Left cardiac atrium (tissue), 4 donors: ENCODE data around the gene CTBP2. TPM values are rescaled to one million over a fixed set of nuclear protein-coding genes. Genes with fewer than 3 reads are reported as not detected.
"Not testable (repeated sequence)": the region's sequence is repeated elsewhere in the genome, so short reads cannot be mapped to it uniquely, and the experiment has no call there.

Source experiments
- ATAC-seq, 2 donors: fragments of 200-7000 bp; cut with Tn5 transposase; one replicate each; pipeline ENCODE4 v1.9.1; 2020; ENCODE audit warnings: mild to moderate bottlenecking in 2 of 2, moderate library complexity in 2 of 2
- DNase-seq: peaks from one replicate; pipeline ENCODE4 v3.0.0-alpha.2; 2020
- intact Hi-C, 2 donors: fragments of 100-400 bp; cut with DNase I; formaldehyde crosslinking; loops; one replicate each; pipeline versions ENCODE4 v1.14.1 to v1.15.1; 2022 to 2023
- total RNA-seq, 2 donors: library from RNA; stranded (reverse); fragmentation: NEBNext Ultra II Directional; extraction: Animal tissue kit (Norgen Biotek cat#: 25700); gene quantifications; one replicate each; pipeline ENCODE4 v1.2.1, GENCODE V29; 2021
- donor health status: DM: no; HTN: yes; CAD: no.
- donor health status: DM: no; HTN: yes; CAD: no; lungs with severe emphysema.
- donor health status: DM: yes; HTN: yes; CAD: no.
- donor health status: Dilated cardiomyopathy.

Gene CTBP2
- total RNA-seq, 2 donors from 2014 or later = 30.8 to 36.8 TPM

GRCh38 chr10:124993736-124994451 lies 166.5 kb downstream of the CTBP2 start:
- intact Hi-C loops = loop anchor here (5.0 to 10.0 kb wide), 2 partner anchors 61 to 68 kb away; no protein-coding TSS in a partner anchor
- ATAC-seq = no peak
- DNase-seq = peak; percentile 17

- no peak for ATAC-seq
- intact Hi-C loops = loop anchor here (5.0 to 10.0 kb wide), 2 partner anchors 61 to 69 kb away; no protein-coding TSS in a partner anchor
- no peak for DNase-seq
Observed at GRCh38 chr10:124993345-124993708, 167.0 kb downstream of the CTBP2 start.

DNA sequence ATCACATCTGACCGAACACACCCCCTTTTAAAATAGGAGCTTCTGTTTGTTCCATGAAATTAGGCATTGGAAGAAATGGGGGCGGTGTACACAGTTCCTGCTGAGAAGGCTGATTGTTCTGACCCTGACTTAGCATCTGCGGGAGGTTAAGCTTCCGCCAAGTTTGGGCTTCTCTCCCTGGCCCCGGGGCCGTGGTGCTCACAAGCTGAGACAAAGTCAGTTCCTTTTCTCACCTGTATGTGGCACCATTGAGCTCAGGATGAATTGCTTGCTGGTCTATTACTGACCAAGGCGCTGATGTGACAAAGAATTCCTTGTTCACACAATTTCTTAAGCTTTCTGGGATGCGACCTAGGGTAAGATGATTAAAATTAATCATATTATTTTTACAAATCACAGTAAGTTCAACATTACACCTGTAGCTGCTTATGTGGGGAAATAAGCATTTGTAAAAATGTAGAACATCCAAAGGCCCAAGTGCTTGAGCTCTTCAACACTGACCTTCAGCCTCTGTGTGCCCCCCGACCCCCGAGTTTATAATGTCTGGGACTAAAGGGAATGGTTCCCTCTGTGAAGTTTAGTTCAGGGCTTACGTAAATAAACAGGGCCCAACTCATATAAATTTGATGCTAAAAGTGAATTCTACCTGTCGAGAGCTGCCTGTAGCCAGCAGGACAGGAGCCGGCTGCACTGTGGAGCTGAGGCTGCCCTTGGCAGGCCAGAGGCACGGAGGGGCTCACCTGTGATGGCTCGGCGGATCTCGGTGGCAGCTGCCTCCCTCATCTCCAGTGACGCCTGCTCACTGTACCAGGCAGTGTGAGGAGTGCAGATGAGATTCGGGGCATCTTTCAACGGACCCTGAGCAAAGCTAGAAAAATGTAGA lies 167.7 kb downstream of the CTBP2 start:
- intact Hi-C loops = loop anchor here (5.0 to 10.0 kb wide), 2 partner anchors 62 to 70 kb away; no protein-coding TSS in a partner anchor
- peak; percentile 80 for DNase-seq
- ATAC-seq = peak; percentile 61 to 78

GRCh38 chr10:124991835-124992234 lies 168.5 kb downstream of the CTBP2 start:
- DNase-seq (no peak), ATAC-seq (no peak)
- intact Hi-C loops = loop anchor here (5.0 to 10.0 kb wide), 2 partner anchors 63 to 70 kb away; no protein-coding TSS in a partner anchor

DNA sequence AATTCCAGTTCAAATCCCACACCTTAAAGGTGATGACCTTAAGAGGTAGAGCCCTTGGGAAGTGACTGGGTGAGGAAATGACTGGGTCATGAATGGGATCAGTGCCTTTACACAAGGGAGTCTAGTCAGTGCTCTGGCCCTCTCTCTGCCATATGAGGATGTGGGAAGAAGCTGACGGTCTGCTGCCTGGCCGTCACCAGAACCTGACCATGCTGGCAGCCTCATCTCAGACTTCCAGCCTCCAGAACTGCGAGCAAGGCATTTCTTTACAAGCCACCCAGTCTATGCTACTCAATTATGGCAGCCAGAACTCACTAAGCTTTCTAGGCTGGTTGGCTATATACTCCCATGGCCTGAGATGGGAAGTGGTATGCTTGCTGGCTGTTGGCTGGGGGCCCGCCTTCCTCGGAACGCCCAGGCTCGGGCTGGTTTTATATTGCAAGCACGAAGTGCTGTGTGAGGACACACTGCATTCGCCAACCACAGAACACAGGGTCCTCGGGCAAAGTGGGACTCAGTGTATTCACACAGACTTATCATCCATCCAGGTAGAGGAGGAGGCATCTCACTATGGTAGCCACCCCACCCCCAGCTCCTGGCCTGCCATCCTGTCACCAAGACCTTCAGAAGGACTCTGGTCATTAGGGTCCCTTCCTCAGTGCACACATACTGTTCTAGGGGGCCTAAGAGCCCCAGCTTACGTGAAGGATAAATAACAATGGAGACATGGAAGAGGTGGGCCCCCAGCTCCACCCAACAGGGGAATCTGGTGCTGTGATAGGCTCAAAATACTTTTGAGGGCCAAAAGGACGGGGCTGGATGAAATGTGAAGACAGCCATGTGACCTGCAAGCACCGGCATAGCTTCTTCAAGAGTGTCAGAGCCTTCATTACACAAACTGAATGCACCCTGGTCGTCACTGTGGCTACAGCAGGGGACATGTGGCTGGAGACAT lies 169.4 kb downstream of the CTBP2 start:
- ATAC-seq = no peak
- peak; percentile 18 for DNase-seq
- intact Hi-C loops = loop anchor here (5.0 to 10.0 kb wide), 2 partner anchors 64 to 71 kb away; no protein-coding TSS in a partner anchor

- no peak for ATAC-seq
- intact Hi-C loops = no loop called here
- peak; percentile 45 for DNase-seq
Observed at GRCh38 chr10:124989526-124989925, 170.8 kb downstream of the CTBP2 start.

DNA sequence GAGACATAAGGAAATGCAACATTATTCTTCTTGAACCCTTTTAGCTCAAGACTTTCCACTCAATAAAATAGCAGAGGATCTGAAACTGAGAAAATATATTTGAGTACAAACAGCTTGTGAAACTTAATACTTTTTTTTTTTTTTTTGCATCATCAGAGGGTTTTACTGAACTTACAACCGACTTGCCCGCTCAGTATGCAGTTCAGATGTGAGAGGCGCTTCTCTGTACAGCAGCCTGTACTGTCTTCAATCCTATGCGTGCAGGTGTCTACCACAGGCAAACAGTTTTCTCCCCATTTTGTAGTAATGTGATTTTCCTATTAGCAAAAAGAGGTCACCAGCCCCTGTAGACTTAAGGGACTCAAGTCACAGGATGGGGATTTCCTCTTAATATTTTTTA lies 171.6 kb downstream of the CTBP2 start:
- DNase-seq, intact Hi-C loops, ATAC-seq: not testable (repeated sequence)

GRCh38 chr10:124987788-124988187 lies 172.6 kb downstream of the CTBP2 start:
- ATAC-seq (no peak), DNase-seq (no peak)
- intact Hi-C loops = no loop called here

DNA sequence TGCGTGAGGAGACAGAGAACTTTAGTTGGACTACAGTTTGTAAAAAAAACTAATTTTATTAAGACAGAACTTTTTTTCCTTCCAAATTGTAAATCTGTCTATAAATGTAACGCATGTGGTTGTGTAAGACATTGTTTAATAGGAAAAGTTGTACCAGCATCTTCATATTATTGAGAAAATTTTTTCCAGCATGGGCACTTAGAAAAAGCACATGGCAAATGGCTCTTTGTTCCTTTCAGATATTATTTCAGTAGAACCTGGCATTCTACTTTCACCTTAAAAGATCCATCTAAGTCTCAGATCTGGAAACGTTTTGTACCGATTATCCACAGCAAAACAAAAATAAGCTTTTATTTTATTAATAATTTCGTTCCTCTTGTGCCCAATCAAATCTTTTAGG lies 175.2 kb downstream of the CTBP2 start:
- intact Hi-C loops = no loop called here
- DNase-seq (no peak), ATAC-seq (no peak)

DNA sequence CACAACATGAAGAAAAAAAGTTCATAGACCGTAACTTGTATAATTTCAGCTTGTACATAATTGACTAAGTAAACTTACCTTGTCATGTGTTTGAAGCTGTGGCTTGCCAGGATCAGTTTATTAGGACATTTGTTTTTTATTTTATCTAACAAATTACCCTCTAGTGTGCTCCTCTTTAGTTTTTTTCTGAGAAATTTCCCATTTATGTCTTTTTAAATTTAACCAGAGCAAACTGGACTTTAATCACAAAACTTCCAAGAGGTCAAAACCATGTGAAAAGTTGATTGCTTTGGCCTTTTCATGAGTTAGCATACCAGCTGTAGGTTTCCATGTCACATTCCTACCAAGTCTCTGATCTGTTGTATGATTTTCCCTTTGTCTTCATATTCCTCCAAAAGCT lies 176.0 kb downstream of the CTBP2 start:
- DNase-seq = no peak
- ATAC-seq = no peak
- intact Hi-C loops = no loop called here

GRCh38 chr10:124983321-124983720 lies 177.0 kb downstream of the CTBP2 start:
- intact Hi-C loops = no loop called here
- ATAC-seq = peak in 1 of 2 donors; percentile 18
- DNase-seq = no peak

DNA sequence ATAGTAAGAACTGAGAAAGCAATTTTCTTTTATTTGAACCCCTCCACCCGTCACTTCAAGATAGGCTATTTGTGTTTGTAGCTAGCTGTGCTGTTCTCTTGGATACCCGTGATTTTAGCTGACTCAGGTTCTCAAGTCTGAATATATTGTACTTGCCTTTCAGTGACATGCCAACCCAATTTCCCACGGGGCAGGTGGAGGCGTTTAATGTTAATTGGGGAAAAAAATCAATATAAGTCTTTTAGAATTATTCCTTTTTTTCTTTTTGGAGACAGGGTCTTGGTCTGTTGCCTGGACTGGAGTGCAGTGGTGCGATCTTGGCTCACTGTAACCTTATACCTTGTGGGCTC lies 182.0 kb downstream of the CTBP2 start:
- intact Hi-C loops = no loop called here
- ATAC-seq = no peak

DNA sequence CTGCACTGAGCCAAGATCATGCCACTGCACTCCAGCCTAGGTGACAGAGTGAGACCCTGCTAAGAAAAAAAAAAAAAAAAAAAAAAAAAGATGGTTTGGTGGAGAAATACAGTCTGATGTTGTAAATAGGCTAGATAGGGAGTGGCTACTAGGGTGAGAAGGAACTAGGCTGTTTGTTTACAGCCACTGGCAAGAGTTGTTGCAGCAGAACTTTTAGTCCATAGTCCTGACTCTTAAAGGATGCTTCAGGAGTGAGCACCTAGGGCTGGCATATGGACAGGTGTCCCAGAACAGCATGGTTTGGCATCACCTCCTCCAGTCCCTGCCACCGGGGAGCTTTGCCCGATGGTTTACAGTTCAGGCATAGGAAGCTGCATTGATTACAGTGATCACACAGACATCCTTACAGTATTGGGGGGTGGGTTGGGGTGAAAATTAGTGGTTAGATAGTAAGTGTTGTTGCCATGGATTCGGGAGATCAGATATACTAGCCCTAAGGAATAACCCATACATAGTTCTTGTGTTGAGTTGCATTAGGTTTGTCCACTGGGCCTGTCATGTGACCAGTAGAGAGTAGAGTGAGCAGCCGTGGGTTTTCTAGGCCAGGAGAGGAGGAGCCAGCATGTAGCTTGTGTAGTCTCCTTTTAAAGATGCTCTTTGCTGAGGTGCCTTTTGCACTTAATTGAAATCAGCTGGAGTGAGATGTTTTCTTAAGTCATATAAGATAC lies 182.6 kb downstream of the CTBP2 start:
- DNase-seq (no peak), ATAC-seq (peak; percentile 44 to 68)
- intact Hi-C loops = no loop called here

More for the DNA sequence above, 182.0 kb downstream of the CTBP2 start:
- DNase-seq = no peak

DNA sequence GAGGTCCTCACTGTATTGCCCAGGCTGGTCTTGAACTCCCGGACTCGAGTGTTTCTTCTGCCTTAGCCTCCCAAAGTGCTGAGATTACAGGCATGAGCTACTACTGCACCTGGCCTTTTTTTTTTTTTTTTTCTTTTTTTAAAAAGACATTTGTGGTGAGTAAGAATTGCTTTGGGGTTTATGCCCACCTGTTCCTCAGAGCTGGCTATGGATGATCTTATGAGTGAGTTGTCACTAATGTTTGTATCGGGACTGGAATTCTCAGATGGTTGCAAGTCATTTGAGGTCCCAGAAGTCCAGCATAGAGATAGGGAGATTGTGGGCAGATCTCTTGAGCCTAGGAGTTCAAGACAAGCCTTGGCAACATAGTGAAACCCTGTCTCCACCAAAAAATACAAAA lies 183.2 kb downstream of the CTBP2 start:
- DNase-seq (no peak), ATAC-seq (no peak)
- intact Hi-C loops = no loop called here

DNA sequence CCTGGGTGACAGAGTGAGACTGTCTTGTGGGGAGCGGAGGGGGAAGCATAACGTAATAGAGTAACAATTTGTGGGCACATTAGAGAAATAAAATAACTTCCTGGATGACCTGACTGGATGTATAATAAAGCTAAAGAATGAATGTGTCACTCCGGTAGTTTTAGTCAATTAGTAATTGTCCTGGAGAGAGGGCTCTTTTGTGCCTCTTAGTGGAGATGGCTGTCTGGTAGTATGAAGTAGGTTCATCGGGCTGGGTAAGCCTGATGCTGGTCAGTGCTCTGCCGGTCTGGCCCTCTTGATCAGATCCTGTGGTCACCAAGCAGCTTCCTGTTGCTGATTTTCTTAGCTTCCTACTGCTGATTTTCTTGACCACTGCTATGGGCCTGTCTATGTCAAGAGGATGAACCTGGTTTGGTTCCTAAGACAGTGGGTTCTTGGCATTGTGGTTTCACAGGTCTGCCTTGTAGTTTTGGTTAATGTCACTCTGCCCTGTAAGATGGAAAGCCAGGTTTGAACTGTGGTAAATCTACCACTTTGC lies 184.3 kb downstream of the CTBP2 start:
- DNase-seq (no peak), ATAC-seq (no peak)
- intact Hi-C loops = no loop called here

DNA sequence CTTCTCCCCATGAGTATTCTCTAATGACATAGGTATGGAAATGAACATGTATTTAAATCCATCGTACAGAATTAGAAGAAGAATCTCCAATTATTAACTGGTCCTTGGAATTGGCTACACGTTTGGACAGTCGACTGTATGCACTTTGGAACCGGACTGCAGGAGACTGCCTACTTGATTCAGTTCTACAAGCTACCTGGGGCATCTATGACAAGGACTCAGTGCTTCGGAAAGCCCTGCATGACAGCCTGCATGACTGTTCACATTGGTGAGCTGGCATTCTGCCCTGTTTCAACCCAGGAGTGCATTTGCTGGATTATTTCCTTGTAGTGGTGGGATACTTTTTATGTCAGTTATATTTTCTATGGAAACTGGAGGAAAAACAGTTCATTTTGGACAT lies 186.2 kb downstream of the CTBP2 start:
- no peak for ATAC-seq
- DNase-seq = no peak
- intact Hi-C loops = no loop called here

GRCh38 chr10:124972637-124973036 lies 187.7 kb downstream of the CTBP2 start:
- DNase-seq (no peak), ATAC-seq (no peak)
- intact Hi-C loops = no loop called here

- ATAC-seq (peak in 1 of 2 donors; percentile 67), DNase-seq (no peak)
- intact Hi-C loops = no loop called here
Observed at GRCh38 chr10:124971276-124971675, 189.1 kb downstream of the CTBP2 start.
